Dendritic cell treated with granulocyte-macrophage colony-stimulating factor and Interleukin-4, amounts not matched to agents 40 ng/mL and 50 ng/mL, for 4 days (primary cell): ENCODE results near the gene LAMC3.
"Not testable (repeated sequence)": the region's sequence is repeated elsewhere in the genome, so short reads cannot be mapped to it uniquely, and the experiment has no call there.

Experiments
- H3K27ac Mint-ChIP-seq: one replicate; pipeline ENCODE4 v1.8.0; 2022; ENCODE audit warnings: mild to moderate bottlenecking, mixed read lengths
- H3K27me3 Mint-ChIP-seq: one replicate; pipeline ENCODE4 v1.8.0; 2022; ENCODE audit warnings: mild to moderate bottlenecking, mixed read lengths
- H3K36me3 Mint-ChIP-seq: one replicate; pipeline ENCODE4 v1.8.0; 2022; ENCODE audit warnings: low read depth, mixed read lengths
- H3K4me1 Mint-ChIP-seq: one replicate; pipeline ENCODE4 v1.8.0; 2022; ENCODE audit warnings: low read depth, mixed read lengths
- H3K4me3 Mint-ChIP-seq: one replicate; pipeline ENCODE4 v1.8.0; 2022; ENCODE audit warnings: mild to moderate bottlenecking, moderate library complexity, mixed read lengths
- H3K9me3 Mint-ChIP-seq: one replicate; pipeline ENCODE4 v1.8.0; 2022; ENCODE audit warnings: mixed read lengths
- intact Hi-C: fragments of 100-400 bp; cut with micrococcal nuclease; formaldehyde crosslinking; loops from one replicate; pipeline ENCODE4 v1.15.0; 2022

Gene LAMC3

GRCh38 chr9:131105952-131106351, 97.0 kb downstream of the LAMC3 start:
- no peak overlapping the region for H3K27ac Mint-ChIP-seq
- H3K4me1 Mint-ChIP-seq, result no peaks in the 10 kb centered on the region
- intact Hi-C loops, result no loop called here
- no peaks in the 10 kb centered on the region for H3K27me3 Mint-ChIP-seq
- no peak overlapping the region for H3K4me3 Mint-ChIP-seq
- H3K9me3 Mint-ChIP-seq, result no peaks in the 10 kb centered on the region
- no peaks in the 10 kb centered on the region for H3K36me3 Mint-ChIP-seq

- no peak overlapping the region for H3K4me3 Mint-ChIP-seq
- H3K9me3 Mint-ChIP-seq, result no peaks in the 10 kb centered on the region
- no peaks in the 10 kb centered on the region for H3K4me1 Mint-ChIP-seq
- no peaks in the 10 kb centered on the region for H3K36me3 Mint-ChIP-seq
- intact Hi-C loops, result no loop called here
- no peak overlapping the region for H3K27ac Mint-ChIP-seq
- H3K27me3 Mint-ChIP-seq, result no peaks in the 10 kb centered on the region
These were observed 98.8 kb downstream of the LAMC3 start for GRCh38 chr9:131107760-131108159.

GRCh38 chr9:131111186-131111853, 102.3 kb downstream of the LAMC3 start:
- no peaks in the 10 kb centered on the region for H3K9me3 Mint-ChIP-seq
- no peaks in the 10 kb centered on the region for H3K36me3 Mint-ChIP-seq
- intact Hi-C loops, result no loop called here
- H3K27ac Mint-ChIP-seq, result no peak overlapping the region
- H3K4me1 Mint-ChIP-seq, result no peaks in the 10 kb centered on the region
- no peak overlapping the region for H3K4me3 Mint-ChIP-seq
- no peaks in the 10 kb centered on the region for H3K27me3 Mint-ChIP-seq

- Mint-ChIP-seq H3K27ac (no peak overlapping the region), H3K27me3 (no peaks in the 10 kb centered on the region), H3K36me3 (no peaks in the 10 kb centered on the region), H3K4me3 (no peak overlapping the region), H3K4me1 (peaks cover 1% of the 10 kb centered on the region), H3K9me3 (no peaks in the 10 kb centered on the region)
- intact Hi-C loops, result no loop called here
These were observed 102.9 kb downstream of the LAMC3 start for GRCh38 chr9:131111854-131112311.

GRCh38 chr9:131112374-131113154, 103.6 kb downstream of the LAMC3 start:
- Mint-ChIP-seq H3K27ac (no peak overlapping the region), H3K27me3 (peaks cover 4% of the 10 kb centered on the region), H3K36me3 (no peaks in the 10 kb centered on the region), H3K9me3 (no peaks in the 10 kb centered on the region), H3K4me3 (no peak overlapping the region), H3K4me1 (peaks cover 6% of the 10 kb centered on the region)
- intact Hi-C loops, result no loop called here

- intact Hi-C loops, result no loop called here
- no peak overlapping the region for H3K4me3 Mint-ChIP-seq
These were observed 104.7 kb downstream of the LAMC3 start for GRCh38 chr9:131113655-131114054.

GRCh38 chr9:131114084-131114535, 105.1 kb downstream of the LAMC3 start:
- H3K9me3 Mint-ChIP-seq, result no peaks in the 10 kb centered on the region
- no peak overlapping the region for H3K27ac Mint-ChIP-seq
- H3K4me1 Mint-ChIP-seq, result peaks cover 6% of the 10 kb centered on the region
- H3K36me3 Mint-ChIP-seq, result no peaks in the 10 kb centered on the region
- no peak overlapping the region for H3K4me3 Mint-ChIP-seq
- intact Hi-C loops, result no loop called here
- H3K27me3 Mint-ChIP-seq, result peaks cover 4% of the 10 kb centered on the region

More at GRCh38 chr9:131113655-131114054, 104.7 kb downstream of the LAMC3 start:
- H3K27me3 Mint-ChIP-seq, result peaks cover 4% of the 10 kb centered on the region
- H3K27ac Mint-ChIP-seq, result no peak overlapping the region
- no peaks in the 10 kb centered on the region for H3K36me3 Mint-ChIP-seq
- H3K4me1 Mint-ChIP-seq, result peaks cover 6% of the 10 kb centered on the region
- H3K9me3 Mint-ChIP-seq, result no peaks in the 10 kb centered on the region

- H3K4me1 Mint-ChIP-seq, H3K4me3 Mint-ChIP-seq, H3K27ac Mint-ChIP-seq, H3K36me3 Mint-ChIP-seq, intact Hi-C loops, H3K27me3 Mint-ChIP-seq, H3K9me3 Mint-ChIP-seq: not testable (repeated sequence)
These were observed 106.4 kb downstream of the LAMC3 start for GRCh38 chr9:131115360-131115742.

GRCh38 chr9:131116281-131117120, 107.5 kb downstream of the LAMC3 start:
- H3K4me1 Mint-ChIP-seq, result peaks cover 6% of the 10 kb centered on the region
- no peaks in the 10 kb centered on the region for H3K36me3 Mint-ChIP-seq
- intact Hi-C loops, result no loop called here

GRCh38 chr9:131117121-131117761, 108.3 kb downstream of the LAMC3 start:
- peaks cover 4% of the 10 kb centered on the region for H3K27me3 Mint-ChIP-seq
- no peak overlapping the region for H3K27ac Mint-ChIP-seq
- no peaks in the 10 kb centered on the region for H3K36me3 Mint-ChIP-seq
- peaks cover 6% of the 10 kb centered on the region for H3K4me1 Mint-ChIP-seq
- no peaks in the 10 kb centered on the region for H3K9me3 Mint-ChIP-seq
- intact Hi-C loops, result no loop called here
- H3K4me3 Mint-ChIP-seq, result no peak overlapping the region

More at GRCh38 chr9:131116281-131117120, 107.5 kb downstream of the LAMC3 start:
- peaks cover 4% of the 10 kb centered on the region for H3K27me3 Mint-ChIP-seq
- H3K4me3 Mint-ChIP-seq, result no peak overlapping the region
- H3K9me3 Mint-ChIP-seq, result no peaks in the 10 kb centered on the region
- no peak overlapping the region for H3K27ac Mint-ChIP-seq

GRCh38 chr9:131117762-131118145, 108.8 kb downstream of the LAMC3 start:
- Mint-ChIP-seq H3K9me3 (no peaks in the 10 kb centered on the region), H3K36me3 (no peaks in the 10 kb centered on the region), H3K27me3 (peaks cover 4% of the 10 kb centered on the region), H3K27ac (no peak overlapping the region), H3K4me3 (no peak overlapping the region), H3K4me1 (peaks cover 6% of the 10 kb centered on the region)
- intact Hi-C loops, result no loop called here

- H3K9me3 Mint-ChIP-seq, result no peaks in the 10 kb centered on the region
- H3K27me3 Mint-ChIP-seq, result peaks cover 4% of the 10 kb centered on the region
- intact Hi-C loops, result no loop called here
- no peak overlapping the region for H3K4me3 Mint-ChIP-seq
- no peak overlapping the region for H3K27ac Mint-ChIP-seq
- H3K4me1 Mint-ChIP-seq, result peaks cover 7% of the 10 kb centered on the region
- no peaks in the 10 kb centered on the region for H3K36me3 Mint-ChIP-seq
These were observed 110.6 kb downstream of the LAMC3 start for GRCh38 chr9:131119600-131119999.

- Mint-ChIP-seq H3K4me3 (no peak overlapping the region), H3K27ac (no peak overlapping the region), H3K27me3 (peaks cover 4% of the 10 kb centered on the region), H3K9me3 (no peaks in the 10 kb centered on the region), H3K4me1 (peaks cover 13% of the 10 kb centered on the region), H3K36me3 (peaks cover 9% of the 10 kb centered on the region)
- intact Hi-C loops, result no loop called here
These were observed 111.8 kb downstream of the LAMC3 start for GRCh38 chr9:131120620-131121228.
